Thoracic aorta (tissue), 2 donors: ENCODE measurements around the gene LAYN. TPM values are rescaled to one million over a fixed set of nuclear protein-coding genes. Genes with fewer than 3 reads are reported as not detected.

Source experiments
- ATAC-seq: fragments of 150-250 bp; one replicate; pipeline ENCODE4 v1.8.0; 2017; ENCODE audit warnings: low read depth; ENCODE audit not compliant: insufficient number of reproducible peaks, low FRiP score
- DNase-seq: peaks from one replicate; pipeline ENCODE4 v3.0.0-alpha.2; 2020; ENCODE audit warnings: low spot score
- H3K27ac ChIP-seq, 2 donors: fragments of 200-600 bp; sonication (generic); 1 replicate in 1 of 2; 2 replicates in 1 of 2; pipeline ENCODE4 v1.5.1; 2016; ENCODE audit warnings: mild to moderate bottlenecking in 2 of 2, moderate library complexity in 2 of 2
- H3K27me3 ChIP-seq: fragments of 200-600 bp; sonication (generic); replicated peaks from 2 replicates; pipeline ENCODE4 v1.6.0; 2016; ENCODE audit warnings: mild to moderate bottlenecking; ENCODE audit not compliant: insufficient read depth
- H3K36me3 ChIP-seq: fragments of 200-600 bp; sonication (generic); one replicate; pipeline ENCODE4 v1.5.1; 2016
- H3K4me1 ChIP-seq, 2 donors: fragments of 200-600 bp; sonication (generic); 1 replicate in 1 of 2; 2 replicates in 1 of 2; pipeline versions ENCODE4 v1.5.1 to v1.6.0; 2016; ENCODE audit warnings: low read depth in 2 of 2, mild to moderate bottlenecking in 1 of 2; ENCODE audit not compliant: control insufficient read depth in 1 of 2
- H3K4me3 ChIP-seq: fragments of 200-600 bp; sonication (generic); 2 replicates; pipeline ENCODE4 v1.5.1; 2016; ENCODE audit warnings: mild to moderate bottlenecking
- H3K9me3 ChIP-seq: fragments of 200-600 bp; sonication (generic); 2 replicates; pipeline ENCODE4 v1.5.1; 2016
- total RNA-seq, 2 donors: library from RNA; depleted of rRNA; stranded (reverse); fragments of >200 nt; gene quantifications; one replicate each; pipeline versions ENCODE4 v1.1.0 to v1.2.3, GENCODE V29; 2016
- TF ChIP-seq, protein P1 (sequence below): fragments of 200-600 bp; sonication (generic); IDR thresholded peaks from one replicate; pipeline ENCODE4 v1.5.1; 2019; ENCODE audit warnings: antibody characterized with exemption

The LAYN gene, protein sequence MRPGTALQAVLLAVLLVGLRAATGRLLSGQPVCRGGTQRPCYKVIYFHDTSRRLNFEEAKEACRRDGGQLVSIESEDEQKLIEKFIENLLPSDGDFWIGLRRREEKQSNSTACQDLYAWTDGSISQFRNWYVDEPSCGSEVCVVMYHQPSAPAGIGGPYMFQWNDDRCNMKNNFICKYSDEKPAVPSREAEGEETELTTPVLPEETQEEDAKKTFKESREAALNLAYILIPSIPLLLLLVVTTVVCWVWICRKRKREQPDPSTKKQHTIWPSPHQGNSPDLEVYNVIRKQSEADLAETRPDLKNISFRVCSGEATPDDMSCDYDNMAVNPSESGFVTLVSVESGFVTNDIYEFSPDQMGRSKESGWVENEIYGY
- total RNA-seq = 10 to 100 TPM; 25.6 to 36.6 TPM

DNA sequence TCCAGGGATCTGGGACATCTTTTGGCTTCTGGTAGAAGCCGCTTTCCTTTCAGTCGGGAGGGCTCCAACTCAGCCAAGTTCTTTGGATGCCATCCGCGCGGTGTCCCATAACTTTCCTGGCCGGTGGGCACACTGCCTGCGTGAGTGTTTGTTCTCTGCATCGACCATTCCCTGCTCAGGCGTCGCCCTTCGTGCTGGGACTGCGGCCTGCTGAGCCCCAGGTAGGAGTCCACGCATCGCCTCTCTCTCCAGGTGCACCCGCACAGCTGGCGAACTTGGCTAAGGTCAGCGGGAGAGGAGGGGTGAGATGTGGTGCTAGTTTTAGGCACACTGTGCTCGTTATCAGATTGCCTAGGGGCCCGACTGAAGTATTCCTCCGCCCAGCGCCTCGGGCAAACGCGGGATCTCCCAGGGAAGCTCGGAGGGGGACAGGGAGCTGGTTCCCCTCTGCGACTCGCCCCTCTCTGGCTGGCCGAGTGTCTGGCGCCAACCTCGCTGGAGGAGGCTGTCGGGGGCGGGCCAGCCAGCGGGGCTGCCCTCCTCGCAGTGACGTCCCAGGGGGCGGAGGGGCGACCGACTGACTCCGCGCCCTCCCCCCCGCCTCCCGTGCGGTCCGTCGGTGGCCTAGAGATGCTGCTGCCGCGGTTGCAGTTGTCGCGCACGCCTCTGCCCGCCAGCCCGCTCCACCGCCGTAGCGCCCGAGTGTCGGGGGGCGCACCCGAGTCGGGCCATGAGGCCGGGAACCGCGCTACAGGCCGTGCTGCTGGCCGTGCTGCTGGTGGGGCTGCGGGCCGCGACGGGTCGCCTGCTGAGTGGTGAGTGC lies at the start of gene LAYN:
Gene LAYN, plus strand, starts transcription at position 607 of the 823 bp plus-strand sequence. Its CDS starts 124 bp downstream, at position 731.
- H3K4me1 ChIP-seq = peaks cover 4 to 22% of the 10 kb centered on the region in 2 donors
- H3K36me3 ChIP-seq = no peaks in the 10 kb centered on the region
- TF ChIP-seq, protein P1, sequence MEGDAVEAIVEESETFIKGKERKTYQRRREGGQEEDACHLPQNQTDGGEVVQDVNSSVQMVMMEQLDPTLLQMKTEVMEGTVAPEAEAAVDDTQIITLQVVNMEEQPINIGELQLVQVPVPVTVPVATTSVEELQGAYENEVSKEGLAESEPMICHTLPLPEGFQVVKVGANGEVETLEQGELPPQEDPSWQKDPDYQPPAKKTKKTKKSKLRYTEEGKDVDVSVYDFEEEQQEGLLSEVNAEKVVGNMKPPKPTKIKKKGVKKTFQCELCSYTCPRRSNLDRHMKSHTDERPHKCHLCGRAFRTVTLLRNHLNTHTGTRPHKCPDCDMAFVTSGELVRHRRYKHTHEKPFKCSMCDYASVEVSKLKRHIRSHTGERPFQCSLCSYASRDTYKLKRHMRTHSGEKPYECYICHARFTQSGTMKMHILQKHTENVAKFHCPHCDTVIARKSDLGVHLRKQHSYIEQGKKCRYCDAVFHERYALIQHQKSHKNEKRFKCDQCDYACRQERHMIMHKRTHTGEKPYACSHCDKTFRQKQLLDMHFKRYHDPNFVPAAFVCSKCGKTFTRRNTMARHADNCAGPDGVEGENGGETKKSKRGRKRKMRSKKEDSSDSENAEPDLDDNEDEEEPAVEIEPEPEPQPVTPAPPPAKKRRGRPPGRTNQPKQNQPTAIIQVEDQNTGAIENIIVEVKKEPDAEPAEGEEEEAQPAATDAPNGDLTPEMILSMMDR = no peak
- H3K9me3 ChIP-seq = no peaks in the 10 kb centered on the region
- DNase-seq (peak; percentile 12), ATAC-seq (peak; percentile 24)
- peak within 1 kb of the TSS; percentile 71 to 83 for H3K27ac ChIP-seq
- H3K27me3 ChIP-seq = no peaks in the 10 kb centered on the region
- H3K4me3 ChIP-seq = peak within 1 kb of the TSS; percentile 80

DNA sequence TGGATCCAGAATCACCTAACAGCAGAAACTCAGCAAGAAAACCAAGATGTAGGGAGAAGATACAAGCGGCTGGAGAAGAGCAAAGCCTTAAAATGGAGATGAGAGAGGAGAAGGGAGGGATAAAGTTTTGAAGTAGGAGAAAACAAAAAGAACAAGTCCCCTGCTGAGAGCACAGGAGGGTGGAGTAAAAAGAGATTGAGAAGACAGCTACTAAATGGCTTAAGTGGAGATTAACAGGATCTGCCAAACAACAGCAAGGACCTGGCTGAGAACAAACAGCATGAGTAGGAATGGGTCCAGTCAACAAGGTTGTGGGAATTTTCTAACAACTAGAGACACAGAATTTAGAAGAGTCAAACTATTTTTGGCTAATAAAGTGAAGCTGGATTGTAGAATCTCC lies 46.5 kb upstream of the LAYN start:
- no peaks in the 10 kb centered on the region for H3K9me3 ChIP-seq
- no peak for DNase-seq
- no peaks in the 10 kb centered on the region for H3K36me3 ChIP-seq
- H3K27me3 ChIP-seq = no peaks in the 10 kb centered on the region
- no peaks in the 10 kb centered on the region for H3K4me1 ChIP-seq
- H3K27ac ChIP-seq = no peak overlapping the region
- no peak for ATAC-seq
- H3K4me3 ChIP-seq = no peak overlapping the region
- TF ChIP-seq, protein P1 = no peak

DNA sequence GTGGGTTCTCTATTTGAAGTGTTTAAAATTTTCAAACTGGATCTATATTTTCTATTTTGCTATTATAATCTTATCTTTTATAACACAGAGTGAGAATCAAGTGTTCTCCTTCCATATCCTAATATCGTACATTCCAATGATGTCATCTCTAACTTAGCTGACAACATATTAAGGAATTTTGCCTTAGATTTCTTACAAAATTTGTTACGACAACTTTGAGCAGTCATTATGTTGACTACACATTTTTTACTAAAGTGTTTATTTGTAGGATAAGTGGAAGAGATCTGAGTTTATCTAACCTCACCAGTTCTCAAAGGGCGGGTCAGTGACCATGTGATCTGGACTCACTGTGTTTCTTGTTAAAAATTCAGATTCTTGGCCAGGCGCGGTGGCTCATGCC lies 41.0 kb upstream of the LAYN start:
- DNase-seq = no peak
- Histone ChIP-seq H3K4me1 (no peaks in the 10 kb centered on the region), H3K27ac (no peak overlapping the region), H3K36me3 (no peaks in the 10 kb centered on the region), H3K9me3 (no peaks in the 10 kb centered on the region), H3K27me3 (no peaks in the 10 kb centered on the region), H3K4me3 (no peak overlapping the region)
- ATAC-seq = no peak
- TF ChIP-seq, protein P1 = no peak

DNA sequence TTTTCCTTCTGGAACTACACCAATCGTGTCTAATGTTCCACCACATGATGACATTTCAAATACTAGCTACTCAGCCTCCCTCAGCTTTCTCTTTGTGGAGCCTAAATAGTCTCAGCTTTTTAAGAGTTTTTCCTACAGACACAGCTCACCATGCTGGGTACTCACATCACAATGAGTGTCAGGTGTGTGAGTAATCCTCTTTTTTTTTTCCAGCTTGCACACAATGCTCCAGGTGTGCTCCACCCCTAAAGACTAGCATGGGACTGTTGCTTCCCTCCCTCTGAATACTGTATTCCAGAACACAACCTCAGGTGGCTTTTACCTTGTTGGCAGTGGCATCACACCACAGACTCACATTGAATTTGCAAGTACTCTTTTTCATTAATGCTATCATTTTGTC lies 40.0 kb upstream of the LAYN start:
- H3K4me3 ChIP-seq = no peak overlapping the region
- H3K9me3 ChIP-seq = no peaks in the 10 kb centered on the region
- H3K27me3 ChIP-seq = no peaks in the 10 kb centered on the region
- no peak for DNase-seq
- no peaks in the 10 kb centered on the region for H3K36me3 ChIP-seq
- H3K27ac ChIP-seq = no peak overlapping the region
- H3K4me1 ChIP-seq = no peaks in the 10 kb centered on the region
- TF ChIP-seq, protein P1 = no peak
- no peak for ATAC-seq

DNA sequence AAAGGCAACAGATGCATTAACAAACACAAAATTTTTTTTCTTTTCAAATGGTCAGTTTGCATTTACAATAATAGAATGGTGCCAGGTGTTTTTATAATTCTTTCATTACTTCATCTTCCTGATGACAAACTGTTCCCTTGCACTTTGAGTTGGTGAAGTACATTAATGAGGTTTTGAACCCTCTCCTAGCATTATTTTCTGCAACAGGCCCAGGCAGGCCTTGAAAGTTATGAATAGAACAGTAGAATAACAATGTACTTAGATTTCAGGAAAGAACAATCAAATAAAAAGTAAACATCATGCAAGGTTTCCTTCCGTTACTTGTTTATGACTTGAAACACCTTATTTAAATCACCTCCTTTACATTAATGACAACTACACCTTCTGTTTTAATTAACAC lies 37.9 kb upstream of the LAYN start:
- no peaks in the 10 kb centered on the region for H3K4me1 ChIP-seq
- no peaks in the 10 kb centered on the region for H3K9me3 ChIP-seq
- H3K4me3 ChIP-seq = no peak overlapping the region
- H3K27me3 ChIP-seq = no peaks in the 10 kb centered on the region
- H3K27ac ChIP-seq = no peak overlapping the region
- TF ChIP-seq, protein P1 = no peak
- H3K36me3 ChIP-seq = no peaks in the 10 kb centered on the region
- DNase-seq (no peak), ATAC-seq (no peak)
